Measurements from ENCODE around the gene FBXL7.

GRCh38 chr5:15864536-15865215 is 364.7 kb downstream of the FBXL7 start:
- TF ChIP-seq EZH2 (IDR thresholded peaks at IDR 0.05; ENCODE audit: insufficient read depth, poor library complexity, severe bottlenecking) (no peak), EZH2phosphoT487 (IDR thresholded peaks at IDR 0.05; ENCODE audit: insufficient read depth, low read depth) (no peak)

Measured in GM23248 (cell line).